Left cardiac atrium (tissue), 2 donors: ENCODE results near the gene SEPTIN10. TPM values are rescaled to one million over a fixed set of nuclear protein-coding genes. Genes with fewer than 3 reads are reported as not detected.

Experiments used
- total RNA-seq, 2 donors: library from RNA; stranded (reverse); fragmentation: NEBNext Ultra II Directional; extraction: Animal tissue kit (Norgen Biotek cat#: 25700); gene quantifications; one replicate each; pipeline ENCODE4 v1.2.1, GENCODE V29; 2021
- donor health status: DM: no; HTN: yes; CAD: no; lungs with severe emphysema.
- donor health status: DM: yes; HTN: yes; CAD: no.

The SEPTIN10 gene
- total RNA-seq, 2 donors from 2014 or later = 50.6 to 63.4 TPM

Other genes with a start within 250 kb of the SEPTIN10 start
- gene SOWAHC, start 398 bp upstream of the SEPTIN10 start, total RNA-seq = 1 to 10 TPM; 3.2 to 3.9 TPM
- 10 to 100 TPM; 21.8 to 36.2 TPM for gene RGPD5, start 180.3 kb upstream of the SEPTIN10 start, total RNA-seq